Upper lobe of left lung (tissue), 4 donors: ENCODE data around the gene KBTBD13.

ENCODE experiments used
- CTCF ChIP-seq, 6 experiments: fragments of 450-650 bp in 4 of 6; fragments of 200-600 bp in 2 of 6; sonication (generic) in 2 of 6; IDR thresholded peaks; one replicate each; pipeline ENCODE4 v1.5.1; 2016 to 2019; ENCODE audit warnings: antibody characterized with exemption in 6 of 6
- POLR2A ChIP-seq, 4 donors: fragments of 450-650 bp; IDR thresholded peaks; one replicate each; pipeline ENCODE4 v1.5.1; 2016 to 2017; ENCODE audit warnings: antibody characterized with exemption in 4 of 4, mild to moderate bottlenecking in 2 of 4

GRCh38 chr15:65067317-65067644 is 9.3 kb upstream of the KBTBD13 start:
- TF ChIP-seq CTCF (IDR thresholded peaks at IDR 0.05) (no peak), POLR2A (IDR thresholded peaks at IDR 0.05) (no peak)
